T1000 (cell line): ENCODE results near the gene MYO18B.
"Not testable (repeated sequence)": the region's sequence is repeated elsewhere in the genome, so short reads cannot be mapped to it uniquely, and the experiment has no call there.

Experiments used
- DNase-seq: peaks from one replicate; lab custom pipeline; 2025; ENCODE audit warnings: mixed read lengths; lab: John Stamatoyannopoulos, UW

Gene MYO18B

GRCh38 chr22:25741692-25742626 is at the start of gene MYO18B:
Gene MYO18B, plus strand, starts transcription at chr22:25742188. Its CDS starts 18,905 bp downstream, at chr22:25761093.
- no peak for DNase-seq

GRCh38 chr22:25692397-25693267 is 49.4 kb upstream of the MYO18B start:
- DNase-seq: no peak

- DNase-seq: no peak
These were observed 48.8 kb upstream of the MYO18B start for GRCh38 chr22:25693268-25693565.

GRCh38 chr22:25694196-25694907 is 47.6 kb upstream of the MYO18B start:
- no peak for DNase-seq

- no peak for DNase-seq
These were observed 46.8 kb upstream of the MYO18B start for GRCh38 chr22:25695146-25695545.

GRCh38 chr22:25696763-25697162 is 45.2 kb upstream of the MYO18B start:
- DNase-seq: no peak

GRCh38 chr22:25697181-25697664 is 44.8 kb upstream of the MYO18B start:
- no peak for DNase-seq

- DNase-seq: no peak
These were observed 44.0 kb upstream of the MYO18B start for GRCh38 chr22:25697978-25698377.

- DNase-seq: no peak
These were observed 43.5 kb upstream of the MYO18B start for GRCh38 chr22:25698461-25698860.

- DNase-seq: no peak
These were observed 43.0 kb upstream of the MYO18B start for GRCh38 chr22:25698978-25699377.

GRCh38 chr22:25701056-25701780 is 40.8 kb upstream of the MYO18B start:
- no peak for DNase-seq

- no peak for DNase-seq
These were observed 39.9 kb upstream of the MYO18B start for GRCh38 chr22:25702040-25702439.

- no peak for DNase-seq
These were observed 39.3 kb upstream of the MYO18B start for GRCh38 chr22:25702571-25703167.

GRCh38 chr22:25704701-25705100 is 37.3 kb upstream of the MYO18B start:
- no peak for DNase-seq

GRCh38 chr22:25706197-25706596 is 35.8 kb upstream of the MYO18B start:
- DNase-seq: no peak

- DNase-seq: not testable (repeated sequence)
These were observed 33.6 kb upstream of the MYO18B start for GRCh38 chr22:25708430-25708829.

GRCh38 chr22:25709758-25710157 is 32.2 kb upstream of the MYO18B start:
- DNase-seq: no peak

GRCh38 chr22:25710501-25710900 is 31.5 kb upstream of the MYO18B start:
- DNase-seq: no peak

GRCh38 chr22:25711491-25711890 is 30.5 kb upstream of the MYO18B start:
- DNase-seq: no peak

GRCh38 chr22:25712661-25713400 is 29.2 kb upstream of the MYO18B start:
- DNase-seq: no peak
